AG04449 (cell line): ENCODE results near the gene INAVA.

Experiments used
- CTCF ChIA-PET: fragments of 350-600 bp; formaldehyde crosslinking; extraction: SDS; loops from one replicate; lab custom pipeline; 2021; ENCODE audit warnings: antibody characterized with exemption; lab: Yijun Ruan, JAX
- POLR2A ChIA-PET: fragments of 400-600, 350-600 bp; formaldehyde crosslinking; extraction: SDS; loops from one replicate; lab custom pipeline; 2020; ENCODE audit warnings: antibody characterized with exemption, inconsistent platforms; lab: Yijun Ruan, JAX
- DNase-seq: peaks from one replicate; pipeline ENCODE4 v3.0.0-alpha.2; 2010; ENCODE audit warnings: low read depth, low spot score
- H3K4me3 ChIP-seq: 2 replicates; pipeline ENCODE4 v1.5.1; 2011; ENCODE audit warnings: low read depth, mild to moderate bottlenecking, control low read depth, low read length
- TF ChIP-seq, protein P1 (sequence below): IDR thresholded peaks from one replicate; pipeline ENCODE4 v1.5.1; 2011; ENCODE audit warnings: mild to moderate bottlenecking, moderate library complexity, low read length, control low read depth, inconsistent platforms; ENCODE audit not compliant: insufficient read depth; ENCODE audit errors: missing control alignments

INAVA gene

GRCh38 chr1:200899015-200899386, 4.3 kb downstream of the INAVA start:
- no peak for DNase-seq
- ChIA-PET CTCF (no interaction called here), POLR2A (no interaction called here)
- TF ChIP-seq, protein P1, sequence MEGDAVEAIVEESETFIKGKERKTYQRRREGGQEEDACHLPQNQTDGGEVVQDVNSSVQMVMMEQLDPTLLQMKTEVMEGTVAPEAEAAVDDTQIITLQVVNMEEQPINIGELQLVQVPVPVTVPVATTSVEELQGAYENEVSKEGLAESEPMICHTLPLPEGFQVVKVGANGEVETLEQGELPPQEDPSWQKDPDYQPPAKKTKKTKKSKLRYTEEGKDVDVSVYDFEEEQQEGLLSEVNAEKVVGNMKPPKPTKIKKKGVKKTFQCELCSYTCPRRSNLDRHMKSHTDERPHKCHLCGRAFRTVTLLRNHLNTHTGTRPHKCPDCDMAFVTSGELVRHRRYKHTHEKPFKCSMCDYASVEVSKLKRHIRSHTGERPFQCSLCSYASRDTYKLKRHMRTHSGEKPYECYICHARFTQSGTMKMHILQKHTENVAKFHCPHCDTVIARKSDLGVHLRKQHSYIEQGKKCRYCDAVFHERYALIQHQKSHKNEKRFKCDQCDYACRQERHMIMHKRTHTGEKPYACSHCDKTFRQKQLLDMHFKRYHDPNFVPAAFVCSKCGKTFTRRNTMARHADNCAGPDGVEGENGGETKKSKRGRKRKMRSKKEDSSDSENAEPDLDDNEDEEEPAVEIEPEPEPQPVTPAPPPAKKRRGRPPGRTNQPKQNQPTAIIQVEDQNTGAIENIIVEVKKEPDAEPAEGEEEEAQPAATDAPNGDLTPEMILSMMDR: no peak
- no peak overlapping the region for H3K4me3 ChIP-seq

DNA sequence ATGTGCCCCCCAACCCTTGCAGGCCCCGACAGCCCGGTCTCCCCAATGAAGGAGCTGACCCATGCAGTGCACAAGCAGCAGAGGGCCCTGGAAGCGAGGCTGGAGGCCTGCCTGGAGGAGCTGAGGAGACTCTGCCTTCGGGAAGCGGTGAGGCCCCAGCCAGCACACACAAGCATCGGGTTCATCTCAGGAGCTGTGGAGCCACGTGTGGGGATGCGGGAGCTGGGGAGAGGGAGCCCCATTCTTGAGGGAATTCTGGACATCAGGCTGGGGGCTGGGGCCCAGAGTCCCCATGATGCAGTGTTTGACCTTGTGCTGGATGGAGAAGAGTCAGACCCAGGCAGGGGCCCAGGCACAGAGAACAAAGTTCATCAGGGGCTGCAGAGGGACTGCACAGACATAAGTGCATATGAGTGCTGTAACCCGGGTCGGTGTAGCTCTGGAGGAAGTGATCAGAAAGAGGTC, 4.8 kb downstream of the INAVA start:
- POLR2A ChIA-PET: no interaction called here
- TF ChIP-seq, protein P1: no peak
- CTCF ChIA-PET: interaction anchor here (1.1 kb wide), 1 partner anchor 8 kb away, joined by 3 read pairs; no protein-coding TSS in a partner anchor
- no peak for DNase-seq
- no peak overlapping the region for H3K4me3 ChIP-seq

DNA sequence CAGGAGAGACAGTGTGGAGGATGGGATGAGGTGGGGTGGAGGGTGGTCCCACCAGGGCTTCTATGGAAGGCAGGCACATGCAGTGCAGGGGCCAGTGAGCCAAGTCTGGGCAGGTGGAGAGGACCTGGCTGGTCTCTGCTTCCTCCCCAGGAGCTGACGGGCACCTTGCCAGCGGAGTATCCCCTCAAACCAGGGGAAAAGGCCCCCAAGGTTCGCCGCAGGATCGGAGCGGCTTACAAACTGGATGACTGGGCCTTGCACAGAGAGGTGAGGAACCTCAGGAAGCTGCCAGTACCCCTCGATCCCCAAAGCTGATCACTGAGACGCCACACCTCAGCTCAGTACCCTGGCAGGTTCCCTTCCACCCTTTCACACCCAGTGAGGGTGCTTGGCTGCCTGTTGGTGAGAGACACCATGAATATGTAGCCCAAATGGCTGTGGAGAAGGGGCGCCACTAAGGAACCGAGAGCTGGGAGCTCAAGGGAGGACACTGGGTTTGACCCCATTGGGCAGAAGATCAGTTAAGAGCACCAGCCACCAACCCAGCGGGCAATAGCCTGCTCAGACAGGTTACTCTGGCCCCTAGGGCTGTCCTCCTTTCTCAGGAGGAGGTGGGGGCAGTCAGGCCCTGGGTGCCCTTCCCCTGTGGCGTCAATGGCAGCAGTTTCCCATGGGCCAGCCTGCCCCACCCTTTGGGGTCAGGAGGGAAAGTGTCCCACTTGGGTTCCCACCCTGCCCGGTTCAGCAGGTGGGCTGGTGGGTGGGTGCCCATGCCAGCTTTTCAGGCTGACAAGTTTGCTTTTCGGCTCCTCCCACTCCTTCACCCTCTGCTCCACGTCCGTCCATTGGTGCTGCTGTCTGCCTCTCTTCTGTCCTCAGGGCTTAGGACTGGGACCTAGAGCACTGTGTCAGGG, 5.5 kb downstream of the INAVA start:
- H3K4me3 ChIP-seq: no peak overlapping the region
- no peak for DNase-seq
- TF ChIP-seq, protein P1: no peak
- POLR2A ChIA-PET: interaction anchor here (0.6 kb wide), 1 partner anchor 240 kb away, joined by 4 read pairs; no protein-coding TSS in a partner anchor
- CTCF ChIA-PET: interaction anchor here (1.1 kb wide), 1 partner anchor 9 kb away, joined by 3 read pairs; no protein-coding TSS in a partner anchor

DNA sequence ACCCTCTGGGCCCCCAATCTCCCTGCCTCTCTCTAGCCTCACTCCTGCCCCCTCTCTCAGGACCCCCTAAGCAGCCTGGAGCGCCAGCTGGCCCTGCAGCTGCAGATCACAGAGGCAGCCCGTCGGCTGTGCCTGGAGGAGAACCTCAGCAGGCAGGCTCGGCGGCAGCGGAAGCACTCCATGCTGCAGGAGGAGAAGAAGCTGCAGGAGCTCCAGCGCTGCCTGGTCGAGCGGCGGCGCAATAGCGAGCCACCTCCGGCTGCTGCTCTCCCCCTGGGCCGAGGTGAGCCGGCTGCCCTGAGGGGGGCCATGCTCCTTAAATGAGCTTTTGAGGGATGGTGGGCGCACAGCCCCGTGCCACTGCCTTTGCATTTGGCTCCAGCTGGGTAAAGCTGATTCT, 6.2 kb downstream of the INAVA start:
- POLR2A ChIA-PET: no interaction called here
- CTCF ChIA-PET: interaction anchor here (1.5 kb wide), 1 partner anchor 10 kb away, joined by 5 read pairs; no protein-coding TSS in a partner anchor
- no peak overlapping the region for H3K4me3 ChIP-seq
- TF ChIP-seq, protein P1: no peak
- no peak for DNase-seq

GRCh38 chr1:200901350-200901749, 6.7 kb downstream of the INAVA start:
- DNase-seq: no peak
- H3K4me3 ChIP-seq: no peak overlapping the region
- TF ChIP-seq, protein P1: no peak
- ChIA-PET POLR2A (no interaction called here), CTCF (interaction anchor here (1.5 kb wide), 1 partner anchor 10 kb away, joined by 5 read pairs; no protein-coding TSS in a partner anchor)

GRCh38 chr1:200901796-200902444, 7.2 kb downstream of the INAVA start:
- H3K4me3 ChIP-seq: no peak overlapping the region
- CTCF ChIA-PET: interaction anchor here (1.5 kb wide), 1 partner anchor 11 kb away, joined by 5 read pairs; no protein-coding TSS in a partner anchor
- TF ChIP-seq, protein P1: no peak
- POLR2A ChIA-PET: no interaction called here
- no peak for DNase-seq
